ENCODE results near the gene CA7.

Gene CA7

DNA sequence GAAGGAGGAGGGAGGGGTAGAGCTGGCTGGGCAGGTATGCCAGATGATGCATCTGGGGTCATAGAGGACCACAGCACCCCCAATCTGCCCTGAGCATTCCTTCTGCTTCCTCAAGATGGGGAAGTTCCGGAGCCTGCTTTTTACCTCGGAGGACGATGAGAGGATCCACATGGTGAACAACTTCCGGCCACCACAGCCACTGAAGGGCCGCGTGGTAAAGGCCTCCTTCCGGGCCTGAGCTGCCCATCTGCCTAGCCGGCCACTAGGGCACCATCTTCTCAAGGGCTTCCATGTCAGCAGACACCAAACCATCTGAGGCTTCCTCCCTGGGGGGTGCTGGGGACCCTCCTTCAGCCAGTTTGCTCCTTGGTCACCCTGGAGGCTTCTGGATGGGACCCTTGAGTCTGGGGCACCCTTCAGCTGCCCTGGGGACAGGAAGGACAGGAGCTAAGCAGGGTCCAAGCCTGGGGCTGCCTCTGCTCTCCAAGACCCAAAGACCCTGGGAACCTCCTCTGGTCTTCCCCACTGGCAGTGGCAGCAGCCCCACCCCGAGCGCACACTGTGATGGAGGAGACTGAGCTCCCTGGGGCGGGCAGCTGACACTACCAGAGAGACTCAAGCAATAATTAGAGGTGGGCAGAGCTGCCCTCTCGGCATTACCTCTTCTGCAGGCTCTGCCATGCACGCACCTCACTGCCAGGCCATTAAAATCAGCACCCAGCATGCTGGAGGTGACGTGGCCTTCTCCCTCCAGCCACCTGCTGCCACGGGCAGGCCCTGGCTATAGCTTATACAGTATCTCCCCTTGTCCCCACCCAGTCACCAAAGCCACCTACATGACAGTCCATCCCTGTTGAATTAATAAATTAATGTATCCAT, 9.3 kb downstream of the CA7 start:
- ChIA-PET CTCF (interaction anchor here (0.7 to 8.8 kb wide), 4 partner anchors 14 to 22 kb away, joined by 3 to 96 read pairs (median 34); partner anchors contain the start of gene NAE1), POLR2A (no interaction called here)
- no peak for TF ChIP-seq CTCF (IDR thresholded peaks at IDR 0.05; ENCODE audit: insufficient read depth, low read length, missing control alignments)
- DNase-seq (ENCODE audit: low read depth, low spot score): no peak
- no peak overlapping the region for H3K4me3 ChIP-seq (ENCODE audit: low read depth, low read length)

GRCh38 chr16:66856184-66856730, 12.0 kb downstream of the CA7 start:
- no peak for DNase-seq (ENCODE audit: low read depth, low spot score)
- ChIA-PET CTCF (interaction anchor here (0.9 to 8.8 kb wide), 6 partner anchors 11 to 25 kb away, joined by 4 to 96 read pairs (median 6); partner anchors contain the start of gene NAE1), POLR2A (no interaction called here)
- H3K4me3 ChIP-seq (ENCODE audit: low read depth, low read length): no peak overlapping the region
- no peak for TF ChIP-seq CTCF (IDR thresholded peaks at IDR 0.05; ENCODE audit: insufficient read depth, low read length, missing control alignments)

DNA sequence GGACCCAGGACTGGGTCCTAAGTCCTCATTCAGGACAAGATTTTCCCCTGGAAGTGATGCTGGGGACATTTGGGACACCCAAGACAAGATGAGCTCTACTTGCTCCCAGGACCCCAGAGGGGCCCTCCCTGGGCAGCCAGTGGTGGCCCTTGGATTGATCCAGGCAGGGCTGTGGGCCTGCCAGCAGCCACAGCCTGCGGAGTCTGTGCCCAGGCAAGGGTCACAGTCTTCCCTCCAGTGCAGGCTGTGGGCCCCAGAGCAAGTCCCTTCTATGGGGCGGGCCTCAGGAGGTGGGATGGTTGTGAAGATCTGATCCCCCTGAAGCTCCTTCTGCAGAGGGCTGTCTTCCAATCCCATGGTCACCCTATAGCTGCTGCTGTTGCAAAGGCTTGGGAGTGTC, 12.6 kb downstream of the CA7 start:
- H3K4me3 ChIP-seq (ENCODE audit: low read depth, low read length): no peak overlapping the region
- no peak for DNase-seq (ENCODE audit: low read depth, low spot score)
- TF ChIP-seq CTCF (IDR thresholded peaks at IDR 0.05; ENCODE audit: insufficient read depth, low read length, missing control alignments): no peak
- CTCF ChIA-PET: interaction anchor here (0.9 to 8.8 kb wide), 6 partner anchors 10 to 25 kb away, joined by 4 to 96 read pairs (median 6); partner anchors contain the start of gene NAE1
- POLR2A ChIA-PET: no interaction called here

- TF ChIP-seq CTCF (IDR thresholded peaks at IDR 0.05; ENCODE audit: insufficient read depth, low read length, missing control alignments): no peak
- no peak overlapping the region for H3K4me3 ChIP-seq (ENCODE audit: low read depth, low read length)
- CTCF ChIA-PET: interaction anchor here (1.0 to 8.8 kb wide), 6 partner anchors 9 to 26 kb away, joined by 3 to 96 read pairs (median 6); partner anchors contain the start of gene NAE1
- no peak for DNase-seq (ENCODE audit: low read depth, low spot score)
- POLR2A ChIA-PET: no interaction called here
Observed at GRCh38 chr16:66857437-66857836, 13.2 kb downstream of the CA7 start.

- ChIA-PET CTCF (interaction anchor here (0.7 to 8.8 kb wide), 6 partner anchors 8 to 196 kb away, joined by 3 to 96 read pairs (median 14); partner anchors contain the start of gene NAE1), POLR2A (no interaction called here)
- TF ChIP-seq CTCF (IDR thresholded peaks at IDR 0.05; ENCODE audit: insufficient read depth, low read length, missing control alignments): no peak
- DNase-seq (ENCODE audit: low read depth, low spot score): no peak
- no peak overlapping the region for H3K4me3 ChIP-seq (ENCODE audit: low read depth, low read length)
Observed at GRCh38 chr16:66858740-66859396, 14.7 kb downstream of the CA7 start.

All from AG04449 (cell line).